DMS153 treated with DMSO at 0.1 percent for 48 hours (cell line): ENCODE results near the gene SLC38A2.
A peak's percentile ranks its signal among the peaks of the same experiment; 100 is the strongest.

Experiments
- DNase-seq: peaks from one replicate; lab custom pipeline; 2025; ENCODE audit not compliant: unreplicated experiment; lab: John Stamatoyannopoulos, UW

SLC38A2 gene

GRCh38 chr12:46376579-46376978 is 4.0 kb upstream of the SLC38A2 start:
- DNase-seq = no peak

DNA sequence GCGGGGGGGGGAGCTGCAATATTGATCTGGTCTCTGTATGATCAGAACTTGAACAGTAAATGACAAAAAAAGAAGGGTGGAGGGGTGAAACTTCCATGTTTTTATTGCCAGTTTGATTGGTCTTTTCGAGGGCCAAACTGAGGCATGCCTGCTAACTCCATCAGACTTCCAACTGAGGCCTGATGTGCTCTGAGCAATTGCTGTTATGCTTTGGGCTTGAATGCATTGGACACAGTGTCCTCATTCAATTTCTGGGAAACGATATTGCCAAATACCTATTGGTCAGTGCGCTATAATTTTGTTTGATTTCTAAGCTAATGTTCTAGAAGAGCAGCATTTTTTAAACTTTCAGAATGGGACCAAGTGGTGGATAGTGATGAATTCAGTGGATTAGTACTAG is 2.1 kb upstream of the SLC38A2 start:
- no peak for DNase-seq

DNA sequence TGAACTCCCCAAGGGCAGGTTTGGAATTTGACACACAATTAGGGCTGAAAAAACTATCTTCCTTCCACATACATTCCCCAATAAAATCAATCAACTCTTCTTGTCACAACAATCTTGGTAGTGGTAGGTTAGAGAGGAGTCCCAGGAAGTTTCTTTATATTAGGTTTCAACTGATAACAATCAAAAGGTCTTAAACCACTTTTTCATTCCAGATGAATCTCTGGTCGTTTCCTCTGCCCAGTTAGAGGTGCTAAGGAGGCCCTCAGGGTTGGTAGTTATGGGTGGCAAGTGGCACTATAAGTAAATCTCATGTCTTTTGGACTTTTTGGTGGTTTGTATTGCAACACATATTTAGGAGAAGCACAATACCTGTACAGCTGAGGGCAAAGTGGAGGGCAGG is 1.7 kb upstream of the SLC38A2 start:
- DNase-seq = no peak

DNA sequence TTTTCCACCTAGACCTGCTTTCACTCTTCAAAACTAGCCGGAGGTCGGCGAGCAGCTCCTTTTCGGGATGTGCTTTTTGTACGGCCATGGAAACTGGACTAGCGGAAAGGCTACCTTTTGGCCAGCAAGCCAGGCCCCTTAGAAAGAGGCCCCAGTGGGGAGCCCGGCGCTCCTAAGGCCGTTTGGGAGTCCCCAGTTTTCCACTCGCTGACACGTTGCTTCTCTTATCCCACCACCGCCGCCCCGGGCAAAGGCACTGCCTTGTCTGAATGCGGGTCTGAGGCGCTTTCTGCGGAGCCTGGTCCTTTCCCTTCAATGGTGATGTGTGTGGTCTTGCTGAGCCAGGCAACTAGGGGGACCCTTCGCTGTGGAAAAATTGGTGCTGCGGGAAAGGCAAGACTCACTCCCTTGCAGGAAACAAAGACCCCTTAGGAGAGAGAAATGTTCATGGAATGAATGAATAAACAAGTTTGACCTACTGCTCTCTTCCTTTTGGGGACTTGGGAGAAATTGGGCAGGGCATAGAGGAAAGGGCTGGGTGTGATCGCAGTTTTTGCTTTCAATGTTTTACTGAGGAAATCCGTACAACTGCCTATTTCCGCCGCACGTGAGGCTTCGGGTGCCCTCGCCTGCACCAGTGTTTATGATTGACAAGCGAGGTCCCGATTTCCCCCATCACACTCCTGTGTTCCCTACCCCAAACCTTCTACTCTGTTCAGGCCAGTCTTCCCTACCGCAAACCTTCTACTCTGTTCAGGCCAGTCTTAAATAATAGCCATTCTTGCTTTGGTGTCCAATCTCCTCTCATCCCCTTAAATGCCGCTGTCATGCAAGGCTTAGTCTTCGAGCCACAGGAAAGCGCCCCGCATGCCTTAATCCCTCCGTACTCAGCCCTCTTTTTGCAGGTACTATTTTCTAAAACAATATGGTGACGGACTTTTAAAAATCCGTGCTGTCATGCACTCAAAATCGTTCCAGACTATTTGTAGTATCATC is 1.0 kb upstream of the SLC38A2 start:
- DNase-seq = peak; percentile 17

GRCh38 chr12:46371718-46372543 is 642 bp downstream of the SLC38A2 start:
- peak; percentile 52 for DNase-seq

GRCh38 chr12:46370792-46371717 is 1.5 kb downstream of the SLC38A2 start:
- DNase-seq = peak; percentile 42

GRCh38 chr12:46370380-46370734 is 2.2 kb downstream of the SLC38A2 start:
- DNase-seq = no peak

DNA sequence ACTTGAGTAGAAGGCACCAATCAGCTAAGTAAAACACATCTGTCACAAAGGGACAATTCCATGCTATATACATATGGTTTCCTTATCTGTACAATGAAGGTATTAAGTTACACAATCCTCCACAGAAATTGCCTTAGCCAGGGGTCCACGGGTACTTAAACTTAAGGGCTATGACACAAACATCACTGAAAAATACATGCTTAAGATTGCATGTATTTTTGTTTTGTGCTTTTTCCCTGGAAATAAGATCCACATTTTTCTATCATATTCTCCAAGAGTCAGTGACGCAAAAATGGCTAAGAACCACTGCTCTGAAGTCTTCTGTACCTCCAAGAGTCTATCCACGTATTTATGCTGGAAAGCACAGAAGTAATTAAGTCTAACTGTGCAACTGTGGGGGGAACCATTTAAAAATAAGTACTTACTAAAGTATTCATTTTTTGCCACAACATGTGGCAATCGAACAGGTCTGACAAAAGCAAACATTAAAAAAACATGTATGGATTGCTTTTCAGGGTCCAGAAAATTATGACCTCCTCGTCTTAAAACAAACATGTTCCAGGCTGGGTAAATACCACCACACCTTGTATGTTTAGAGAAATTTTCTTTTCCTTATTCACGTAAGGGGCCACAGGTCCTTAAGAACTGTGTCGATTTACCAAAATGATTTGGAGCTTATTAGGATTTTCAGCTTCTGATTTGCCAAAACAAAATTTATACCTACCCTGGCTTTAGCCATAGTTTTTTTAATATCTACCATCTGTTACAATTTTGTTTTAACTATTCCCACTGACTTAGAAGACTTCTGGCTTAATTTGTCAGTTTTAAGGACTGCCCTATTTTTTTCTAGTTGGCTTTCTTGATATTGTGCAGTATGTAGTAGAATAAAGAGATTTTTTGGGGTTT is 2.8 kb downstream of the SLC38A2 start:
- no peak for DNase-seq

GRCh38 chr12:46369095-46369473 is 3.5 kb downstream of the SLC38A2 start:
- DNase-seq = no peak

GRCh38 chr12:46368684-46369083 is 3.9 kb downstream of the SLC38A2 start:
- DNase-seq = no peak

DNA sequence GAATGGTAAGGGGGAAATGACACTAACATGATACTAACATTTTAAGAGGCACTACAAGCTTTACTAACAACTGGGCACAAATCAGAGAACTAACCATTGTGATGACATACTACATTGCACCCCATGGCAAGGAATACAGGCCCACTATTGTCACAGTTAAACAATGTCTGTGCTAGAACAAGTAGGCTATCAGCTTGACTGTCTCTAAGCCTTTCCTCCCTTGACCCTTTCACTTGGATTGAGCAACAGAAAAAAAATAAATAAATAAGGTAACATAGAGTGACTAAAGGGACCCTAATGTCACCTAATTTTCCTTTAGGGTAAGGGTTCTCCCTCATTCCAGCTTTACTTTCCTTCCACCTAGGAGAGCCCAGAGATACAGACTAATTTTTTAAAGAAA is 4.4 kb downstream of the SLC38A2 start:
- no peak for DNase-seq

DNA sequence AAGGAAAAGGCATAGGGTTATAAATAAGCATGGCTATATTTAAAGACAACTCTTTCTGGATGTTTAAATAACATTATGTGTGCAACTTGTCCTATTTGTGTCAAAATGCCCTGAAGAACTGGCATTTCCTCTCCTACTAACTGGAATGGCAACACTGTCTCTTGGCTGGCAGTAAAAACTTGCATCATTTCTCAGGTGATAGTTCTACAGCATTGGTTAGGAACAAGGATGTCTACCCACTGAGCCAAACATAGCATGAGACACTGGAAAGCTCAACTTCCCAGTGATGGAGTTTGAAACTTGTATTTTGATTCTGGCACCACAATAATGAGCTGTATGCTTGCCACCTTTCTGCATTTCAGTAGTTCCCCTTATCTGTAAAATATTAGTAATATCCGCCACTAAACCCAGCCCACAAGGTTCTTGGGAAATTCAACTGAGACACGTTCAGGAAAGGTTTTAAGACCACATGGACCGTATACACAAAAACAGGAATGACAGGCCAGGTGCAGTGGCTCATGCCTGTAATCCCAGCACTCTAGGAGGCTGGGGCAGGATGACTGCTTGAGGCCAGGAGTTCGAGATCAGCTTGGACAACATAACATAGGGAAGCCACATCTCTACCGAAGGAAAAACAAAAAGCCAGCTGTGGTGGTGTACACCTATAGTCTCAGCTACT is 5.1 kb downstream of the SLC38A2 start:
- DNase-seq = no peak

- DNase-seq = no peak
These were observed 5.8 kb downstream of the SLC38A2 start for GRCh38 chr12:46366771-46367170.

DNA sequence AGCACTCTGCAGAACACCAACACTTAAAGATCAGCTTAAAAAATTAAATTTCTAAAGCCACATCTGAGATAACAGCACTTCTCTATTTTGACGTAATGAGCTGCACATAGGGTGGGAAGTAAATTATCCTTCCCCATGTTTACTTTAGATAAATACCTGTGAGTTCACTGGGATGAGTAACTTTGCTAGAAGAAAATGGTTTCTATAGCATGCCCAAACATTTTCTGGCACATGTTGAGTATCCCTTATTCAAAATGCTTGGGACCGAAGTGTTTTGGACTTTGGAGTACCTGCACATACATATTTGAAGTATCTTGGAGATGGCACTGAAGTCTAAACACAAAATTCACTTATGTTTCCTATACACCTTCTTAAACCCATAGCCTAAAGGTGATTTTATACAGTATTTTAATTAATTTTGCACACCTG is 6.6 kb downstream of the SLC38A2 start:
- DNase-seq = no peak

- DNase-seq = no peak
These were observed 7.6 kb downstream of the SLC38A2 start for GRCh38 chr12:46364777-46365580.

DNA sequence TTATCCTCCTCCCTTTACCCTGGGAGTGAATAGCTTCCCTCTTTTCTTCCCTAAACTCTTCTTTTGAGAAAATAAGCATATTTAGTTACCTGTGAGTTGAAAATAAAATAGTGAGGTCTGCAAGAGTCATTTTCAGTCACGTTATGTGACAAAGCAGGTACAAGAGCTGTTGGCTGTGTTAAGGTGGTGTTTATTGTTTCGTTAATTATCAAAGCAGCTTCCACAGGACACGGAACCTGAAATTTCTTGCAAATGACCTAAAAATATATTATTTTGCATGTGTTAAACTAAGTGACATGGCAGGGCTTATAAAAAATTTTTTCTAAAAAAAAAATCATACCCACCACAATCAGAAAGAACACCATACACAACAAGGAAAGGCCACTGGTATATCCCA is 8.3 kb downstream of the SLC38A2 start:
- no peak for DNase-seq

DNA sequence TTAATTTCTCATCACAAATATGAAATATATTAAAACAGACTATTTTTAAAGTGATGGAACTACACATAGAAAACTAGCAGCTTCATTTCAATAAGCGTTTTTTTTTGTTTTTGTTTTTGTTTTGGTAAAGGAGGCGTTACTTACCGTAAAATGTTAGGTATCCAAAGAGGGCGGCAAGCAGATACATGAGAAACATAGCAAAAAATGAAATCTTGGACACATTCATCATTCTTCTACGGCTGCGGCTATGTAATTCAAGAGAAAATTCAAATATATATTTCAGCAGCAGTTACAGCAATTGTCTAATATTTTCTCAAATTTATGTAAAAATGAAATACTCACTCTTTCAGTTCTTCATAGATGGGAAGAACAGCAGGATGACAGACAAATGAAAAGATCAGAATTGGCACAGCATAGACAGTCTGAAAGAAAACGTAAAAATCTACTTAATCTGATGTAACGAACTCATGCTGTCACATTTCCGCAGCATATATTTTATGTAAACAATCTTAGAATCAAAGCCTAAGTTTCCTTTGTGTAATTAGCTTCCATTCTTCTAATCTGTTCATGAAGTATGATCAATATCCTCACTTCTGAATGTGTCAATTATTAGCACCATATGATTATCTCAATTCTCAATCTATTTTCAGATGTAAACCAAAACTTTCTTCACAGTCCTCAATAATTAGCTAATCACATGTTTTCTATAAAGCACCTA is 8.8 kb downstream of the SLC38A2 start:
- no peak for DNase-seq
